GM19240 (cell line): Measurements from ENCODE around the gene TEX9.
"Not testable (repeated sequence)": the region's sequence is repeated elsewhere in the genome, so short reads cannot be mapped to it uniquely, and the experiment has no call there.

Source experiments
- DNase-seq: peaks from one replicate; pipeline ENCODE4 v3.0.0; 2011; ENCODE audit warnings: low spot score; ENCODE audit not compliant: insufficient read length

TEX9 gene

GRCh38 chr15:56361987-56362386, 3.2 kb upstream of the TEX9 start:
- DNase-seq: no peak

- DNase-seq: no peak
Measured at GRCh38 chr15:56366211-56366610, 985 bp downstream of the TEX9 start.

DNA sequence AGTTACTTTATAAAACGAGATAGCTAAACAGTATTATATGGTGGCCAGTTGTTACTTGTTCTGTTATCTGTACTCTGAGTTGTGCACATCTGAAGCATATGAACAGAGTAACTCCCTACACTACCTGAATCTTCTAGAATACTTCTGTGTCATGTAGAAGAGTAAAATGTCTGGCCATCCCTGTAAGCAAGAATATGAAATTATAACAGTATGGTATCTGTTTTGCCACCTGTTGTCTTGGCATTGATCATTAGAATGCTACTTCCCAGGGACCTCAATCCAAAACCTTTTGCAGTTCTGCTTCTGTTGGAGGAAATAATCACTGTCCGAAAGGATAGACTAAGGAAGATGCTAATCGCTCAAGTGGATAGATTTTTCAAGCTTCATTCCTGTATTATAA, 1.9 kb downstream of the TEX9 start:
- DNase-seq: no peak

GRCh38 chr15:56369234-56369633, 4.0 kb downstream of the TEX9 start:
- DNase-seq: no peak

DNA sequence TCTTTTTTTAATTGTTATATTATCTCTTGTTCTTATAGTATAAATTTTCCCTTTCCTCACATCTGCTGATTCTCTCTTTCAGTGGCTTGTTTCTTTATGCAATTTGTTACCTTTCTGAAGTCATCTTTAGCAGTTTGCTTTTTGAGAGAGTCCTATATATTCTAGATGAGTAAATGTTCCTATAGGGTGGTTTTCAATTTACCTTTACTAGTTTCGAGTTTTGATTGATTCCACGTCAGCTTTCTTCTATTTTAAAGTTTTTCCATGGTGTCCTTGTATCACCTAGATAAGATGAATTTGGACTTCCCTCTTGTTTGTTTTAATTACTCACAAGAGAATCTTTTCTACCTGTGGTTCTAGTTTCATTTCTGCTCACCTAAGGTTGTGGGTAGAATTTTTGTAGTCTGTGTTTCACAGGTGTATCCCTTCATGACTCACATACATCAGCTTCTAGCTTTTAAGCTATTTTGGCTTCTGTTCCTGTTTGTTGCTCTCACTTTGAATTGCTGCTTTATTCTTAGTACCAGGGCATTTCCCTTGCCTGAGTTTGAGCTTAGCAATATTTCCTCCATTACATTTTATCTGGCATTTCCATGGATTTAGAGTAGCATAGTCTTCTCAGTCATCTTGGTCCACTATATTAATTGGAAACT, 6.4 kb downstream of the TEX9 start:
- DNase-seq: peak; percentile 3

DNA sequence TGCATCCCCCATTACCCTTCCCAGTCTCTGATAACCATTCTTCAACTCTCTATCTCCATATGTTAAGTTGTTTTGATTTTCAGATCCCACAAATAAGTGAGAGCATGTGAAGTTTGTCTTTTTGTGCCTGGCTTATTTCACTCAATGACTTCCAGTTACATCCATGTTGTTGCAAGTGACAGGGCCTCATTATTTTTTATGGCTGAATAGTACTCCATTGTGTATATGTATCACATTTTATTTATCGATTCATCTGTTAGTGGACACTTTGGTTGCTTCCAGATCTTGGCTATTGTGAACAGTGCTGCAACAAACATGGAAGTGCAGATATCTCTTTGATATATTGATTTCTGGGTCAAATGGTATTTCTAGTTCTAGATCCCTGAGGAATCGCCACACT, 9.5 kb downstream of the TEX9 start:
- not testable (repeated sequence) for DNase-seq

GRCh38 chr15:56377822-56378221, 12.6 kb downstream of the TEX9 start:
- not testable (repeated sequence) for DNase-seq

- no peak for DNase-seq
Measured at GRCh38 chr15:56383010-56383409, 17.8 kb downstream of the TEX9 start.

DNA sequence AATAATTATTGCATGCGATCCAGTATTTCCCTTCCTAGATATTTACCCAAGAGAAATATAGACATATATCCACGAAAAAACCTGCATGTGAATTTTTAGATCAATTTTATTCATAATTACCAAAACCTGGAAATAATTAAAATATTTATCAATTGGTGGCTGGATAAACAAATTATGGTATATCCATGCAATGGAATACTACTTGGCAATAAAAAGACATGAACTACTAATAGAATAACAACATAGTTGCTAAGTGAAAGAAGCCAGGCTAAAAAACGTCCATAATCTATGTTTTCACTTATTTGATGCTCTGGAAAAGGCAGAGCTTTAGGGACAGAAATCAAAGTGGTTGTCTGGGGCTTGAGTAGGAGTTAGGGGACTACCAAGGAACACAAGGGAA, 20.7 kb downstream of the TEX9 start:
- no peak for DNase-seq

DNA sequence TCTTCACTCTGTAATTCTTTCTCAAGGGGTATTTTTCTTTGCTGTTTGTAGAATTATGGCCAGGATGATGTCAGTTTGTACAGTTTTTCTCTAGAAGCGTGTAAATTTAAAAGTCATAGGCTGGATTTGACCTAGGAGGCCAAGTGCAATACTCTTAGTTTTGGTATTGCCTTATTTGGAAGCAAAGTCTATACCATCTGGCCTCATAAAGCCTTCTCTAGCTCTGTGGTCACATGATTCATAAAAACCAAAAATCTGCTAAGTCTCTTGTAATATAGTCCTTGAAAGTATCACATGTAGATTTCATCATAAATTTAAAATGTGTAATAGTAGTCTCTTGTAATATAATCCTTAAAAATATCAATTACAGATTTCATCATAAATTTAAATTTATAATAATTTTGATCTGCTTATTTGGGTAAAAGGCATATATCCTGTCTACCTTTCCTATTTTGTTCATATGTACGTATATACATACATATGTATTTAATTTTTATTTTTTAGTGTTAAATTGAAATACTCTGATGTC, 25.6 kb downstream of the TEX9 start:
- no peak for DNase-seq

DNA sequence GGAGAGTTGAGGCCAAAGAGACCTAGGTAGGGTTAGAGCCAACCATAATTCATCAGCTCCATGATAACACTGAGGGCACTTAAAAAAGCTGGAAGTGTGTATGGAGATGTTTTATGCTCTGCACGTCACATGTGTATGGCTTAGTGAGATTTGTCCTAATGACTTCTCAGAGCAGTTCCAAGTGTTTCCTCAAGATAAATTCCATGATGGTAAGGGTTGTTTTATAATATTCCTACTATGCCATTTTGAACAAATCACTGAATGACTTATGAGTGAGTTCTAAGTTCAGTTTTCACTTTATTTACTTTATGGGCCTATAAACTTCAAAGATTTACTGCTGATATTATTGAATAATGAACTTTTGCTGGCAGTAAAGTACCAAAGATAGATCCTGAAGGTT, 28.1 kb downstream of the TEX9 start:
- DNase-seq: no peak

GRCh38 chr15:56394909-56395308, 29.7 kb downstream of the TEX9 start:
- no peak for DNase-seq

DNA sequence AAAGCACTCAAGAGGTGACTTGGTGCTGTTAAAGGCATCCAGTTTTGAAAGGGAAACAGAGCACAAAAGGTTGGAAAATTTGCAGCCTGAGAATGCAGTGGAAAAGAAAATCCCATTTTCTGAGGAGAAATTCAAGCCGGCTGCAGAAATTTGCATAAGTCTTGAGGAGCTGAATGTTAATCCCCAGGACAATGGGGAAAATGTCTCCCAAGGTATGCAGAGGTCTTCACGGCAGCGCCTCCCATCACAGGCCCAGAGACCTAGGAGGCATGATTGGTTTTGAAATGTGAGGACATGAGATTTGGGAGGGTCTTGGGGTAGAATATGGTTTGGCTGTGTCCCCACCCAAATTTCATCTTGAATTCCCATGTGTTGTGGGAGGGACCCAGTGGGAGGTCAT, 32.1 kb downstream of the TEX9 start:
- DNase-seq: not testable (repeated sequence)

- DNase-seq: not testable (repeated sequence)
Measured at GRCh38 chr15:56399209-56399608, 34.0 kb downstream of the TEX9 start.

DNA sequence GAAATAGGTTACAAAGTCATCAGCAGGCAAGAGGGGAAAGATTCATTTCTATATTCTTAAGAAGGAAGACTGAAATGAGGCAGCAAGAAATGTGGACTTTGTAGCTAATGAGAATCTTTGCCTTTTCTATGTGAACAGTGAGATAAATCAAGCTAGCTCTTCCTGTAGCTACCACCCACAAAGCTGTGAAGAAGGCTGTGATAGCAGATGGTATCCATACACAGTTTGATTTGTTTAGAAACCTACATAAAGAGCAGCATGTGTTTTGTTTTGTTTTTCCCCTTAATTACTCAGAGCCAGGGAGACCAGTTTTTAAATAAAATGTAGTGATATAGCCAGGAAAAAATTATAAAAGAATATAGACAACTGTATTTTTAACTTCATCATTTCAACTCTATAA, 45.5 kb downstream of the TEX9 start:
- no peak for DNase-seq

- DNase-seq: no peak
Measured at GRCh38 chr15:56411122-56411749, 46.0 kb downstream of the TEX9 start.

GRCh38 chr15:56413114-56413733, 48.0 kb downstream of the TEX9 start:
- not testable (repeated sequence) for DNase-seq

GRCh38 chr15:56425276-56425675, 60.0 kb downstream of the TEX9 start:
- DNase-seq: no peak

DNA sequence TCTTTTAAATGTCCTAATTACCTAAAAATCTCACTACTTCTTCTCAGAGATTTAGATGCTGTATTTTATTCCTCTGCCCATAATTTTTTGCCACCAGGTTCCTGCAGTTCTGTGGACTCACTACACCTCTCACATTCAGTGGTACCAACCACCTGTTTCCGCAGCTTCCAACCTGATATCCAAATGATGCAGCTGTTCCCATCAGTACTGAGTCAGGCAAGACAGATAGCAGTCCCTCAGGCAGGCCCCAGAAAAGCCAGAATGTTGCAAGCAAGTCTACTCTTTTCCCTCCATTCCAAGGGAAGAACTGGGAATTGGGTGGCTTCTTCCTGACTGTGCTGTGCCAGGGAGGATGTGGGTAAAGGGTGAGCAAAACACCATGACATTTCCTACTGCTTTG, 60.8 kb downstream of the TEX9 start:
- no peak for DNase-seq

- DNase-seq: peak; percentile 4
Measured at GRCh38 chr15:56428821-56429458, 63.7 kb downstream of the TEX9 start.

- no peak for DNase-seq
Measured at GRCh38 chr15:56432304-56432703, 67.1 kb downstream of the TEX9 start.

- DNase-seq: no peak
Measured at GRCh38 chr15:56440214-56440770, 75.1 kb downstream of the TEX9 start.
